ENCODE data around the gene RBFA. TPM values are rescaled to one million over a fixed set of nuclear protein-coding genes. Genes with fewer than 3 reads are reported as not detected.
"Not testable (repeated sequence)": the region's sequence is repeated elsewhere in the genome, so short reads cannot be mapped to it uniquely, and the experiment has no call there.

Gene RBFA
- polyA plus RNA-seq, 1 of the 3 experiments (the other 2 are of a cell fraction): 57.6 TPM

DNA sequence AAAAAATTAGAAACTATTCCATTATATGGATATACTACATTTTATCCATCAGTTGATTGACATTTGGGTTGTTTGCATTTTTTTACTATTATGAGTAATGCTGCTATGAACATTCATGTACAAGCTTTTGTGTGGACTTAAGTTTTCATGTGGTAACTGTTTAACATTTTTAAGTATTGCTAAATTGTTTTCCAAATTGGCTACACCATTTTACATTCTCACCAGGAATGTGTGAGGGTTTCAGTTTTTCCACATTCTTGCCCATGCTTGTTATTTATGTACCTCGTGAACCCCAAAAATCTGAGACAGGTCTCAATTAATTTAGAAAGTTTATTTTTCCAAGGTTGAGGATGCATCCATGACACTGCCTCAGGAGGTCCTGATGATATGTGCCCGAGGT lies 42.7 kb upstream of the RBFA start:
- H3K36me3 ChIP-seq (replicated peaks in 1 of 2; ENCODE audit: control insufficient read depth in 1 of 2, insufficient read depth in 2 of 2, low read length in 1 of 2): peaks cover 0 to under 1% of the 10 kb centered on the region in 2 experiments
- H3K4me1 ChIP-seq (ENCODE audit: control insufficient read depth in 1 of 2, insufficient read depth in 2 of 2, low read depth in 1 of 2, low read length in 1 of 2): peaks cover 2 to 9% of the 10 kb centered on the region in 2 experiments; a peak in 2 of 4 replicates
- peaks cover 14% of the 10 kb centered on the region for H3F3A ChIP-seq (replicated peaks; ENCODE audit: insufficient read depth)
- DNase-seq: no peak
- ChIA-PET CTCF (no interaction called here), POLR2A (no interaction called here)
- H3K4me2 ChIP-seq: no peak overlapping the region
- H2AFZ ChIP-seq (ENCODE audit: low read depth): no peak overlapping the region
- no peaks in the 10 kb centered on the region for H3K9me2 ChIP-seq
- TF ChIP-seq NFIC (IDR thresholded peaks at IDR 0.05; ENCODE audit: borderline replicate concordance) (no peak), RCOR1 (IDR thresholded peaks at IDR 0.05; ENCODE audit: low read length) (no peak), NRF1 (IDR thresholded peaks at IDR 0.05; ENCODE audit: low read depth, low read length) (no peak), FOXM1 (IDR thresholded peaks at IDR 0.05; ENCODE audit: low read depth) (no peak), RXRA (IDR thresholded peaks at IDR 0.05; ENCODE audit: borderline replicate concordance, low read depth) (no peak), RAD21 (IDR thresholded peaks at IDR 0.05; ENCODE audit: low read length) (no peak), FOXJ3 (CRISPR knock-in tag; IDR thresholded peaks at IDR 0.05) (no peak), RFX5 (IDR thresholded peaks at IDR 0.05; ENCODE audit: low read length) (no peak), MXI1 (IDR thresholded peaks at IDR 0.05; ENCODE audit: low read depth, low read length) (no peak)
- TF ChIP-seq, protein P1, sequence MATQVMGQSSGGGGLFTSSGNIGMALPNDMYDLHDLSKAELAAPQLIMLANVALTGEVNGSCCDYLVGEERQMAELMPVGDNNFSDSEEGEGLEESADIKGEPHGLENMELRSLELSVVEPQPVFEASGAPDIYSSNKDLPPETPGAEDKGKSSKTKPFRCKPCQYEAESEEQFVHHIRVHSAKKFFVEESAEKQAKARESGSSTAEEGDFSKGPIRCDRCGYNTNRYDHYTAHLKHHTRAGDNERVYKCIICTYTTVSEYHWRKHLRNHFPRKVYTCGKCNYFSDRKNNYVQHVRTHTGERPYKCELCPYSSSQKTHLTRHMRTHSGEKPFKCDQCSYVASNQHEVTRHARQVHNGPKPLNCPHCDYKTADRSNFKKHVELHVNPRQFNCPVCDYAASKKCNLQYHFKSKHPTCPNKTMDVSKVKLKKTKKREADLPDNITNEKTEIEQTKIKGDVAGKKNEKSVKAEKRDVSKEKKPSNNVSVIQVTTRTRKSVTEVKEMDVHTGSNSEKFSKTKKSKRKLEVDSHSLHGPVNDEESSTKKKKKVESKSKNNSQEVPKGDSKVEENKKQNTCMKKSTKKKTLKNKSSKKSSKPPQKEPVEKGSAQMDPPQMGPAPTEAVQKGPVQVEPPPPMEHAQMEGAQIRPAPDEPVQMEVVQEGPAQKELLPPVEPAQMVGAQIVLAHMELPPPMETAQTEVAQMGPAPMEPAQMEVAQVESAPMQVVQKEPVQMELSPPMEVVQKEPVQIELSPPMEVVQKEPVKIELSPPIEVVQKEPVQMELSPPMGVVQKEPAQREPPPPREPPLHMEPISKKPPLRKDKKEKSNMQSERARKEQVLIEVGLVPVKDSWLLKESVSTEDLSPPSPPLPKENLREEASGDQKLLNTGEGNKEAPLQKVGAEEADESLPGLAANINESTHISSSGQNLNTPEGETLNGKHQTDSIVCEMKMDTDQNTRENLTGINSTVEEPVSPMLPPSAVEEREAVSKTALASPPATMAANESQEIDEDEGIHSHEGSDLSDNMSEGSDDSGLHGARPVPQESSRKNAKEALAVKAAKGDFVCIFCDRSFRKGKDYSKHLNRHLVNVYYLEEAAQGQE (IDR thresholded peaks at IDR 0.05; ENCODE audit: low read depth, low read length): no peak
- TF ChIP-seq, protein P2, sequence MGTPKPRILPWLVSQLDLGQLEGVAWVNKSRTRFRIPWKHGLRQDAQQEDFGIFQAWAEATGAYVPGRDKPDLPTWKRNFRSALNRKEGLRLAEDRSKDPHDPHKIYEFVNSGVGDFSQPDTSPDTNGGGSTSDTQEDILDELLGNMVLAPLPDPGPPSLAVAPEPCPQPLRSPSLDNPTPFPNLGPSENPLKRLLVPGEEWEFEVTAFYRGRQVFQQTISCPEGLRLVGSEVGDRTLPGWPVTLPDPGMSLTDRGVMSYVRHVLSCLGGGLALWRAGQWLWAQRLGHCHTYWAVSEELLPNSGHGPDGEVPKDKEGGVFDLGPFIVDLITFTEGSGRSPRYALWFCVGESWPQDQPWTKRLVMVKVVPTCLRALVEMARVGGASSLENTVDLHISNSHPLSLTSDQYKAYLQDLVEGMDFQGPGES (IDR thresholded peaks at IDR 0.05; ENCODE audit: low read depth, low read length): no peak
- no peak overlapping the region for H3K9ac ChIP-seq
- WGBS (ENCODE audit: low lambda C conversion rate): 41% methylated on average over 2 of the region's 2 CpGs
- H4K20me1 ChIP-seq (ENCODE audit: insufficient read depth): peaks cover 11% of the 10 kb centered on the region
- no peak overlapping the region for H3K27ac ChIP-seq (ENCODE audit: low read depth in 2 of 2, low read length in 1 of 2)
- H3K9me3 ChIP-seq: no peaks in the 10 kb centered on the region
- H3K79me2 ChIP-seq (ENCODE audit: insufficient read depth): peaks cover 18% of the 10 kb centered on the region
- H3K4me3 ChIP-seq (ENCODE audit: low read depth in 2 of 2, low read length in 1 of 2): no peak overlapping the region
- no peaks in the 10 kb centered on the region for H3K27me3 ChIP-seq (ENCODE audit: insufficient read depth)

DNA sequence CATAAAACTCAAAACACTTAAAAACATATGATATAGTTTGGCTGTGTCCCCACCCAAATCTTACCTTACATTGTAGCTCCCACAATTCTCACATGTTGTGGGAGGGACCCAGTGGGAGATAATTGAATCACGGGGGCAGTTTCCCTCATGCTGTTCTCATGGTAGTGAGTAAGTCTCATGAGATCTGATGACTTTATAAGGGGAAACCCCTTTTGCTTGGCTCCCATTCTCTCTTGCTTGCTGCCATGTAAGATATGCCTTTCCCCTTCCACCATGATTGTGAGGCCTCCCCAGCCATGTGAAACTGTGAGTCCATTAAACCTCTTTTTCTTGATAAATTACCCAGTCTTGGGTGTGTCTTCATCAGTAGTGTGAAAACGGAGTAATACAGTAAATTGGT lies 34.5 kb upstream of the RBFA start:
- H3K9me2 ChIP-seq; H3K4me3 ChIP-seq (ENCODE audit: low read depth in 2 of 2, low read length in 1 of 2); H4K20me1 ChIP-seq (ENCODE audit: insufficient read depth); H3K4me2 ChIP-seq; H3K4me1 ChIP-seq (ENCODE audit: control insufficient read depth in 1 of 2, insufficient read depth in 2 of 2, low read depth in 1 of 2, low read length in 1 of 2); CTCF ChIA-PET; POLR2A ChIA-PET; H3F3A ChIP-seq (replicated peaks; ENCODE audit: insufficient read depth); H3K27me3 ChIP-seq (ENCODE audit: insufficient read depth); H3K9me3 ChIP-seq; DNase-seq; H3K36me3 ChIP-seq (replicated peaks in 1 of 2; ENCODE audit: control insufficient read depth in 1 of 2, insufficient read depth in 2 of 2, low read length in 1 of 2); H3K9ac ChIP-seq; H2AFZ ChIP-seq (ENCODE audit: low read depth); H3K79me2 ChIP-seq (ENCODE audit: insufficient read depth); H3K27ac ChIP-seq (ENCODE audit: low read depth in 2 of 2, low read length in 1 of 2): not testable (repeated sequence)
- WGBS (ENCODE audit: low lambda C conversion rate): 38% methylated on average over 2 of the region's 2 CpGs
